SK-N-MC (cell line): ENCODE results near the gene GALNT18.

ENCODE experiments used
- EZH2 ChIP-seq: fragments of 200-600 bp; sonication (generic); IDR thresholded peaks from one replicate; pipeline ENCODE4 v1.6.1; 2017; ENCODE audit warnings: antibody characterized with exemption
- POLR2AphosphoS5 ChIP-seq: IDR thresholded peaks from 2 replicates; pipeline ENCODE4 v1.6.1; 2012; ENCODE audit warnings: mild to moderate bottlenecking, low read depth, low read length, borderline replicate concordance

DNA sequence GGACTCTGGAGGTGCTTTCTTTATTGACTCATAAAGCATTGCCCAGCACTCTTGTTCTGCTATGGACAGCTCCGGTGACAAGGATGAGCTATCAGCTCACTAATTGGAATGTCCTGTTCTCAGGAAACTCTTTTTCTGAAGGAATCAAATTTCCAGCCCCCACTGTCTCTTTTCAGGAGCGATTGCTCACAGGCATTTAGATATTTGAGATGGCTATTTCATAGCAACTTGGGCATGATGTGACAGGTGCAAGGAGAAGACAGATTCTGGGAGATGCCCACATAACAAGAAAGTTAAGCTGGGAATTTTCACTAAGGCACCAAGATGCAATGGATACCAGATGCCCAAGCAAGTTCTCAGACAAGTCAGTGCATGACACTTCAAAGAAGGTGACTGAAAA lies 145.3 kb downstream of the GALNT18 start:
- TF ChIP-seq EZH2 (no peak), POLR2AphosphoS5 (no peak)
